NCI-H187 treated with DMSO at 0.1 percent for 48 hours (cell line): ENCODE results near the gene APH1B.
"Not testable (repeated sequence)": the region's sequence is repeated elsewhere in the genome, so short reads cannot be mapped to it uniquely, and the experiment has no call there.

Source experiments
- DNase-seq: peaks from one replicate; lab custom pipeline; 2025; lab: John Stamatoyannopoulos, UW

Gene APH1B

GRCh38 chr15:63296195-63296594 is 18.8 kb downstream of the APH1B start:
- DNase-seq, result no peak

- DNase-seq, result no peak
Observed at GRCh38 chr15:63299943-63300575, 22.7 kb downstream of the APH1B start.

DNA sequence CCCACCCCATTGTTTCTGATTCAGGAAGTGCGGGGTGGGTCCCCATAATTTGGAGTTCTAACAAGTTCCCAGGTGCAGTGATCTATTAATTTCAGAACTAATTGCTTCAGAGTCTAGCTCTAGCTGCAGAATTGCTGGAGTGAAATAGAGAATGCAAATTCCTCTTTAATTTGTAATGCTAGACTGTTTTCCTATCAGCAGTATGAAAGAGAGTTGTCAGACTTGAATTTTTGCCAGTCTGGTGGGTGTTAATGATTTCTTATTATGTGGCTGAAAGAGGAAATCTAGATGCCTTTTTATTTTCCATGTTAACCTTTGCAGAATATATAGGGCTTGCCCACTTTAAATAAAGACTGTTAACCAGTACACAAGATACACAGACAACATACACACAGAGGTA is 23.7 kb downstream of the APH1B start:
- DNase-seq, result no peak

GRCh38 chr15:63305260-63305659 is 27.9 kb downstream of the APH1B start:
- DNase-seq, result no peak

DNA sequence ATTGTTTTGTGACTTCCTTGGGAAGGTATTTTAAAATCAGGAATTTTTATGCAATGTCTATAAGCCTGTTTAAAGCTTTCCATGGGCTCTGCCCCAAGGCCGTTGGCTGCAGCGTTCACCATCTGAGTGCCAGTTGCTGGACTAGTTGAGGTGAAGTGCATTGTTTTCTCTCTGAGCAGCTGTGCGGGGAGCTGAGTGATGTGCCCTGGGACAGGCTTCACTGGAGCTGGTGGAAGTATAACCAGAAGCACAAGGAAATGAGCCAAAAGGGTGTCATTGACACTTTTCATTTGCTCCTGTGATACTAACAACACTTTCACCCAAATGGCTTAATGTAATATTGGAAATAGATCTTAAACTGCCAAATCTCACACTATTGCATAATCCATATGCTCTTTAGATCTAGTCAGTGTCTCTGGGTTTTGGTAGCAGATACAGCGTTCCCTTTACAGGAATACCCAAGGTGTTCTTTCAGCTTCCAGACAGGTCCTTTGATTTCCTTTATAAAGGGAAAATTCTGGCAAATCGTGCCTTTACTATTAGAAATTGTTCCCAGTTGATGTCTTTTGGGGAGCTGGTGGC is 29.2 kb downstream of the APH1B start:
- no peak for DNase-seq

DNA sequence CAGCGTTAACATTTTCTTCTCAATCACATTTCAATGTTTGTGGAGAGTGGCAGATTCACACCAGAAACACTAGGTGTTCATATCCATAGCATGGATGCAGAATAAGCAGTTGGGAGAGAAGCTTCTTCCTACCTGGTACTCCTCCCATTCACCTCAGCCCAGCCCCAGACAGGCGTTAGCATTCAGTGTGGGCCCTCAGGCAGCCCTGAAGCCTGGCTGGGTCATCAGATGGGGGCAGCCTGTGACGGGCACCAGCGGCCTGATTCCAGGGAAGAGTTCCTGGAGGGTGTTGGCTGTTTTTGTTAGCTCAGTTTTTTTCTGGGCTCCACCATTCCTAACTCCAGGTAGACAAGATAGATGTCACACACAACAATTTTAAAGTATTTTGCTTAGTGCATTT is 31.1 kb downstream of the APH1B start:
- no peak for DNase-seq

DNA sequence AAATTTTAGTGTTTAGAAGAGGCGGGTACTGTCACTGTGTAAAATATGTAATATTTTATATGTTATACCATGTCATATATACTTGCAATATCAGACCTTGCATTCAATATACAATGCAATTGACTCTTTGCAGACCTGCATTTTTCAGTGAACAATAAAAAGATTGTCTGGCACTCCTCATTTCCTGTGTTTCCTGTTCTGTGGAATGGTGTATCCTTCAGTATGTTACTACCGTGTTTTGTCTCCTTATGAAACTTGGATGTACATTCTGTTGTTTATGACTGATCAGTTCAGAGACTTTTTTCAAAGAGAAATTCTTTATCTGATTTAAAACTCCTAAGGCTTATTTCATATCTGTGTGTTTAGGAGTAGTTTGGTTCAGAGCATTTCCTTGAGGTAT is 31.5 kb downstream of the APH1B start:
- DNase-seq, result no peak

DNA sequence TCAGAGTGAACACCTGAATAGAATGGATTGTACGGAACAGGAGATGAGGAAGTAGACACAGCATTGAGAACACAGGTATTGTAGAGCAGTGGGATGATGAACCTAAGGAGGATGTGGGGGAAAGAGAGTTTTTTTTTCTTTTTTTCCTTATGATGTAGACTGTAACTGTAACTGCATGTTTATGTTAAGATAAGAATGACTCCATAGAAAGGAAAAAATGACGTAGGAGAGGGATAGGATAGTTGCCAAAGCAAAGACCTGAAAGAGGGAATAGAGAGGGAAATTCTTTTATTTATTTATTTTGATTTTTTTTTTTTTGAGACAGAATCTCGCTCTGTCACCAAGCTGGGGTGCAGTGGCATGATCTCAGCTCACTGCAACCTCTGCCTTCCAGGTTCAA is 33.2 kb downstream of the APH1B start:
- DNase-seq, result no peak

DNA sequence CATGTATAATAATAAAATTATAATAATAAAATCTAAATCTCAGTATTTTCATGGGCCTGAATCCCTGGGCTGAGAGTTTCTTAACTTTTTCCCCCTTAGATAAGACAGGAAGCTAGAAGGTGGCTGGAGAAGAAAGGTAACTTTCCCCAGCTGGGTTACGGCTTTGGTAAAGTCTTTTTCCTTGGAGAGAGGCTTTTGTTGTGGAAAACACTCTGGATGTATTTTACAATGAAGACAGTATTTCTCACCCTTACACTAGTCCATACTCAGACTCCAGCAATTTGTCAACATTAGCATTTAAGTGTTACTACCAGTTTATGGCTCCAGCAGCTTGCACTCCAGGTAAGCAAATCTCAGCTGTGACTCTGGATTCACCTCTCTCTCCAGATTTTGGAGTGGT is 34.9 kb downstream of the APH1B start:
- DNase-seq, result no peak

DNA sequence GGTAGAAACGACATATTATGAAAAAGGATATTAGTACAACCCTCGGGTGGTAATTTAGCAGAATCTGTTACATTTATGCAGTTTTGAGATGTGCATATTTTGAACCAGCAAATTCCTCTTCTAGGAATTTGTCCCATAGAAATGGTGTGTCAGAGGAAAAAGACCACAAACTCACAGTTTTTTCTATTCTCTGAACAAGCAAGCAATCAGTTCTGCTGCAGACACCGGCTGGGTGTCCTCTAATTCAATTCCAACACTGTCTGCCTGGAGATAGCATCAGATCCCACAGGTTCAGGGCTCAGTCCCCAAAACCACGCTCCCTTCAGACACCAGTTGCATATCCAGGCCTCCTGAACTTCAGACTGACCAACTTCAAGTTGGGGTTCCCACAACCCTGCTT is 36.4 kb downstream of the APH1B start:
- DNase-seq, result no peak

DNA sequence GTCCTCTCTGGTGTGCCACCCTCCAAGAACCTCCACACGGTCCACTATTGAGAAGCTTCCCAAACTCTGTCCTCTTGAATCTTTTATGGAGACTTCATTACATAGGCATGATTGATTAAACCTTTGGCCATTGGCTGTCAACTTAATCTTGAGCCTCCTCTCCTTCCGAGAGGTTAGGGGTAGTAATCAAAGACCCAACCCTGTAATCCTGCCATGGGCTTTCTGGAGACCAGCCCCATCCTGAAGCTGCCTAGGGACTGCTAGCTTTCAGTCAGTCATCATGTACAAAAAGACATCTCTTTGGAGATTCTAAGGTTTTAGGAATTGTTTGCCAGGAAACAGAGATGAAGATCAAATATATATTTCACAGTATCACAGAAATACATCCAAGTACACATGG is 37.0 kb downstream of the APH1B start:
- no peak for DNase-seq

GRCh38 chr15:63318344-63318743 is 40.9 kb downstream of the APH1B start:
- no peak for DNase-seq

DNA sequence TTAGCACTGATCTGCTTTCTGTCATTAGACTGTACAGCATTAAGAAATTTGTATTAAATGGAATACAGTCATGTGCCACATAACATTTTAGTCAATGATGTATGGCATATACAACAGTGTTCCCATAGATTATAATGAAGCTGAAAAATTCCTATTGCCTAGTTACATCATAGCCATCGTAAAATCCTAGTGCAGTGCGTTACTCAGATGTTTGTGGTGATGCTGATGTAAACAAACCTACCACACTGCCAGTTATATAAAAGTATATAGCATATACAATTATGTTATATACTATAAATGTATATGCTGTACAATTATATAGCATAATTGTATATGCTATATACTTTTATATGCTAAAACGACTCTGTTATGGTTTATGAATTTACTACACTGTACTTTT is 41.7 kb downstream of the APH1B start:
- DNase-seq, result no peak

DNA sequence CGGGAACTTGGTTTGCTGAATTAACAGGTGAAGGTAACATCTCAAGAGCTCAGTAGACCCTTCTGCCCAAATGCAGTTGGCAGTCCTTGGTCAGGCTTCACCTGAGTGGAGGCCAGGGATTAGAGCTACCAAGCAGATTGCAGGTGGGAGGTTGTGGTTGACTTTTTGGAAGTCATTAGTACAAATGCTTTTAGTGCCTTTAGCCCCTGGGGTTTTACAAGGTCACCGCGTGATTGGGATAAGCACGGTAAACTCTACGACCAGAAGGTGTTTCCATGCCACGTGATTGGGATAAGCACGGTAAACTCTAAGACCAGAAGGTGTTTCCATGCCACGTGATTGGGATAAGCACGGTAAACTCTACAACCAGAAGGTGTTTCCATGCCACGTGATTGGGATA is 43.0 kb downstream of the APH1B start:
- DNase-seq, result not testable (repeated sequence)

DNA sequence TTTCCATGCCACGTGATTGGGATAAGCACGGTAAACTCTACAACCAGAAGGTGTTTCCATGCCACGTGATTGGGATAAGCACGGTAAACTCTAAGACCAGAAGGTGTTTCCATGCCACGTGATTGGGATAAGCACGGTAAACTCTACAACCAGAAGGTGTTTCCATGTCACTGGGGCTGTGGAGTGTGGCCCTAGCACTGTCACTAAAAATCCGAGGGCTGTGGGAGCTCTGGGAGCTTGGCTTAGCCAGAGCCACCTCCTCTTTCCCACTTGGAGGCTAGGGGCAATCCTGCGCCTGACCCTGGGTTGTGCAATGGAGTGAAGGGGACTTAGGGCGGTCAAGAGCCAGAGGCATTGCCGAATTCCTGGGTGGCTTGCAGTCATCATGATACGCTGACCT is 43.6 kb downstream of the APH1B start:
- not testable (repeated sequence) for DNase-seq

- DNase-seq, result no peak
Observed at GRCh38 chr15:63321462-63321861, 44.1 kb downstream of the APH1B start.

GRCh38 chr15:63322541-63322940 is 45.1 kb downstream of the APH1B start:
- DNase-seq, result no peak

GRCh38 chr15:63323798-63324563 is 46.6 kb downstream of the APH1B start:
- DNase-seq, result no peak

DNA sequence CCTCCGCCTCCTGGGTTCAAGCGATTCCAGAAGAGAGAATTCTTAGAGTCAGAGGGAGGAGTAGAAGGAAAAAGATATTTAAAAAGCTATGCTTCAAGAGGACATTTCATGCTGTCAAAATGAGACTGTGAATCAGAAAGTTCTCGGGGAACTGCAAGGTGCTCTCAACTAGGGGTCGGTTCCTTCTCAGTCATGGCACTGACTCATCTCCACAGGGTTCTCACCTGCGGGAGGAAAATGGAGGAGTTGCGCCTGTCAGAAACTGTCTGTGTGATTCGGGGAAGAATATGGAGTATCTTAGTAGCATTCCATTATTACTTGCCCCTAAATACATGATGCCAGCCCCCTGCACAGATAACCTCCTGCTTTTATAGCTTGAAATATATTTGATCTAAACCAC is 47.4 kb downstream of the APH1B start:
- DNase-seq, result no peak

DNA sequence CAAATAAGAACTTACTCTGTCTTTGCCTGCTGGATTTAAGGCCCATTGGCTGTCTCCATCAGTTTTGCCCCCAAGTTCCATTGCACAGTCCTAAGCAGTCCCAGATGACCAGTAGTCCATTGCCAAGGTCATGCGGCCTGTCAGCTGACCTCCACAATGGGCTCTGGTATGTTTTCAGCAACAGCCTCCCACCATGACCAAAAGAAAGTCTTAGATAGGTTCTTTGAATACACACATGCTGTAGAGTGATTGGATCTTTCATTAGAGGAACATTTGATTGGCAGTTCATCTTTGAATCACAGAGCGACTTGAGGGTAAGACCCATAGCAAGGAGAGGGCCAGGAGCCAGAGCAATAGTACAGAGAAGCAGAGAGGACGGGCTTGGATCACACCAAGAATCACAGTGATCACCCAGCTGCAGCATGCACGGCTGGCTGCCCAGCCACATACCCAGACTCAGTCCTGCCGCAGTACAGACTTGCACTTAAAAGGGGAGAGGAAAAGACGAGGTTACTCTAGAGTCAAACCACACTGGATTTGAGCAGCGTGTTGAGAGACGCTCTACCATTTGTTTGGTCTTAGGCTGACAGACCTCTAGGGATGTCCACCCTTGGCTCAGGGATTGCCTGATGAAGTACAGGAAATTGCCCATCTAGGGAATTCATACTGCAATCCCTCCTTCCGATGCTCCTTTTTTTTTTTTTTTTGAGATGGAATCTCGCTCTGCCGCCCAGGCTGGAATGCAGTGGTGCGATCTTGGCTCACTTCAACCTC is 50.4 kb downstream of the APH1B start:
- DNase-seq, result no peak

GRCh38 chr15:63329567-63330350 is 52.4 kb downstream of the APH1B start:
- no peak for DNase-seq

- DNase-seq, result no peak
Observed at GRCh38 chr15:63330926-63331325, 53.5 kb downstream of the APH1B start.
